Measurements from ENCODE around the gene ZSWIM3. TPM values are rescaled to one million over a fixed set of nuclear protein-coding genes. Genes with fewer than 3 reads are reported as not detected.

Gene ZSWIM3
- total and polyA plus RNA-seq, 7 donors, result 1.1 to 2.7 (median 1.5) TPM

DNA sequence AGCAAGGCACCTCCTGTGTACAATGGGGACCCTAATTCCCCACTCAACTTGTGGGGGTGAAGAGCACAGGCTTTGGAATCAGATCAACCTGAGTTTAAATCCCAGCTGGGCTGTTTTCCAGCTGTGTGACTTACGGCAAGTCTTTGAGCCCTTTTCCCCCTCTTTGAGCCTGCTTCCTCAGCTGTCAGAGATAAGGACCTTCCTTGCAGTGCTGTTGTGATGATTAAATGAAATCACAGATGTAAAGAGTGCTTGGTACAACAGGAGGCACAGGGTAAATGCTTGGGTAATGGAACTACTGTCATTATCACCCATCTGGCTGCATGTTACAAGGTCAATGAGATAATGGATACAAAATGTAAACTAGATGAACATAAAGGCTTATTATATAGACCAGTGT, 20.6 kb upstream of the ZSWIM3 start:
- TF ChIP-seq, protein P1, sequence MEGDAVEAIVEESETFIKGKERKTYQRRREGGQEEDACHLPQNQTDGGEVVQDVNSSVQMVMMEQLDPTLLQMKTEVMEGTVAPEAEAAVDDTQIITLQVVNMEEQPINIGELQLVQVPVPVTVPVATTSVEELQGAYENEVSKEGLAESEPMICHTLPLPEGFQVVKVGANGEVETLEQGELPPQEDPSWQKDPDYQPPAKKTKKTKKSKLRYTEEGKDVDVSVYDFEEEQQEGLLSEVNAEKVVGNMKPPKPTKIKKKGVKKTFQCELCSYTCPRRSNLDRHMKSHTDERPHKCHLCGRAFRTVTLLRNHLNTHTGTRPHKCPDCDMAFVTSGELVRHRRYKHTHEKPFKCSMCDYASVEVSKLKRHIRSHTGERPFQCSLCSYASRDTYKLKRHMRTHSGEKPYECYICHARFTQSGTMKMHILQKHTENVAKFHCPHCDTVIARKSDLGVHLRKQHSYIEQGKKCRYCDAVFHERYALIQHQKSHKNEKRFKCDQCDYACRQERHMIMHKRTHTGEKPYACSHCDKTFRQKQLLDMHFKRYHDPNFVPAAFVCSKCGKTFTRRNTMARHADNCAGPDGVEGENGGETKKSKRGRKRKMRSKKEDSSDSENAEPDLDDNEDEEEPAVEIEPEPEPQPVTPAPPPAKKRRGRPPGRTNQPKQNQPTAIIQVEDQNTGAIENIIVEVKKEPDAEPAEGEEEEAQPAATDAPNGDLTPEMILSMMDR (IDR thresholded peaks at IDR 0.05), result no peak
- Histone ChIP-seq H3K27ac (peak overlapping the region; percentile 98), H3K36me3 (ENCODE audit: insufficient read depth in 1 of 2, low read depth in 1 of 2) (peaks cover 0 to 50% of the 10 kb centered on the region in 2 donors), H3K9me3 (no peaks in the 10 kb centered on the region), H3K27me3 (ENCODE audit: insufficient read depth in 3 of 3, low read length in 2 of 3) (no peaks in the 10 kb centered on the region), H3K4me1 (peaks cover 49% of the 10 kb centered on the region), H3K4me3 (peak overlapping the region; percentile 68)
- no peak for ATAC-seq
- DNase-seq, result no peak
- intact Hi-C loops (cut with DNase I), result no loop called here
- WGBS, 3 donors, result 0 to 14% (median 3%) methylated on average over 1 of the region's 1 CpG

DNA sequence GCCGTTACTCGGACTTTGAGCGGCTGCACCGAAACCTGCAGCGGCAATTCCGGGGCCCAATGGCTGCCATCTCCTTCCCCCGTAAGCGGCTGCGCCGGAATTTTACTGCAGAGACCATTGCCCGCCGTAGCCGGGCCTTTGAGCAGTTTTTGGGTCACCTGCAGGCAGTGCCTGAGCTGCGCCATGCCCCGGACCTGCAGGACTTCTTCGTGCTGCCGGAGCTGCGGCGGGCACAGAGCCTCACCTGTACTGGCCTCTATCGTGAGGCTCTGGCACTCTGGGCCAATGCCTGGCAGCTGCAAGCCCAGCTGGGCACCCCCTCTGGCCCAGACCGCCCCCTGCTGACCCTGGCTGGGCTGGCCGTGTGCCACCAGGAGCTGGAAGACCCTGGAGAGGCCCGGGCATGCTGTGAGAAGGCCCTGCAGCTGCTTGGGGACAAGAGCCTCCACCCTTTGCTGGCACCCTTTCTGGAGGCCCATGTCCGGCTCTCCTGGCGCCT, 16.7 kb upstream of the ZSWIM3 start:
- H3K4me3 ChIP-seq, result no peak overlapping the region
- 67 to 77% (median 69%) methylated on average over 22 to 25 of the region's 25 CpGs for WGBS, 3 donors
- peak overlapping the region; percentile 67 for H3K27ac ChIP-seq
- TF ChIP-seq, protein P1 (IDR thresholded peaks at IDR 0.05), result no peak
- peaks cover 0 to 86% of the 10 kb centered on the region in 2 donors for H3K36me3 ChIP-seq (ENCODE audit: insufficient read depth in 1 of 2, low read depth in 1 of 2)
- DNase-seq, result peak in 1 of 2 donors; percentile 71
- peaks cover 41% of the 10 kb centered on the region for H3K4me1 ChIP-seq
- peak in 3 of 4 donors; percentile 4 to 24 (median 23) for ATAC-seq
- no peaks in the 10 kb centered on the region for H3K27me3 ChIP-seq (ENCODE audit: insufficient read depth in 3 of 3, low read length in 2 of 3)
- intact Hi-C loops (cut with DNase I), result loop anchor here in 1 of 2 donors (5.0 kb wide), 1 partner anchor 37 kb away; no protein-coding TSS in a partner anchor
- no peaks in the 10 kb centered on the region for H3K9me3 ChIP-seq

DNA sequence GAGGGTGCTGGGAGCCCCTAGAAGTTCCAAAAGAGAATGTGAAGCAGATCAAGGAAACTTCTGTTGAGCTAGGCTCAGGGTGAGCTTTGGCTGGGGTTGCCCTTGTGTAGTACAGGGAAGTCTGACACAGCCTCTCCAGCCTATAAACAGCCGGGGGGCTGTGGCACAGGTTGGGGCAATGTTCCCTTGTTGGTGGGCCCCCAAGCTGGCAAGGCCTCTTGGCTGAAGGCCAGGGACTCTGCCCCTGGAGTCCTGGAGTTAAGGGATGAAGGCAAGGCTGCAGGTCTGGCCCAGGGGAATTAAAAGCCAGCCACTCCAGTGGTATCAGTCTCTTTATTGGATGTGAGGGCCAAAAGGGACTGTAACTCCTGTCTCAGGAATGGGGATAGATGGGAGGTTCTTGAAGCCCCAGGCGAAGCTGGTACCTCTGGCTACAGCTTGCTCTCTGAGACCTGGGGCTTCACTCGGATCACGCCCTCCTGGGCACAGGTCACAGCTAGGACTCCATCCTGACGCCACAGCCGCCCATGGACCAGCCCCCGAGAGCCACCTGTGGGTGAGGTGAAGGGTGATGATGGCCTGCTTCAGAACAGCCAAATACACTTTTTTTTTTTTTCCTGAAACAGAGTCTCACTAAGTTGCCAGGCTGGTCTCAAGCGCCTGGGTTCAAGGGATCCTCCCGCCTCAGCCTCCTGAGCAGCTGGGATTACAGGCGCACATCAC, 15.8 kb upstream of the ZSWIM3 start:
- intact Hi-C loops (cut with DNase I), result loop anchor here in 1 of 2 donors (5.0 kb wide), 1 partner anchor 36 kb away; no protein-coding TSS in a partner anchor
- DNase-seq (no peak), ATAC-seq (peak in 1 of 4 donors; percentile 8)
- no peaks in the 10 kb centered on the region for H3K27me3 ChIP-seq (ENCODE audit: insufficient read depth in 3 of 3, low read length in 2 of 3)
- 83 to 90% (median 84%) methylated on average over 6 to 10 of the region's 10 CpGs for WGBS, 3 donors
- TF ChIP-seq, protein P1 (IDR thresholded peaks at IDR 0.05), result no peak
- H3K27ac ChIP-seq, result peak overlapping the region; percentile 67
- H3K36me3 ChIP-seq (ENCODE audit: insufficient read depth in 1 of 2, low read depth in 1 of 2), result peaks cover 0 to 94% of the 10 kb centered on the region in 2 donors
- H3K4me1 ChIP-seq, result peaks cover 39% of the 10 kb centered on the region
- H3K9me3 ChIP-seq, result no peaks in the 10 kb centered on the region
- no peak overlapping the region for H3K4me3 ChIP-seq

DNA sequence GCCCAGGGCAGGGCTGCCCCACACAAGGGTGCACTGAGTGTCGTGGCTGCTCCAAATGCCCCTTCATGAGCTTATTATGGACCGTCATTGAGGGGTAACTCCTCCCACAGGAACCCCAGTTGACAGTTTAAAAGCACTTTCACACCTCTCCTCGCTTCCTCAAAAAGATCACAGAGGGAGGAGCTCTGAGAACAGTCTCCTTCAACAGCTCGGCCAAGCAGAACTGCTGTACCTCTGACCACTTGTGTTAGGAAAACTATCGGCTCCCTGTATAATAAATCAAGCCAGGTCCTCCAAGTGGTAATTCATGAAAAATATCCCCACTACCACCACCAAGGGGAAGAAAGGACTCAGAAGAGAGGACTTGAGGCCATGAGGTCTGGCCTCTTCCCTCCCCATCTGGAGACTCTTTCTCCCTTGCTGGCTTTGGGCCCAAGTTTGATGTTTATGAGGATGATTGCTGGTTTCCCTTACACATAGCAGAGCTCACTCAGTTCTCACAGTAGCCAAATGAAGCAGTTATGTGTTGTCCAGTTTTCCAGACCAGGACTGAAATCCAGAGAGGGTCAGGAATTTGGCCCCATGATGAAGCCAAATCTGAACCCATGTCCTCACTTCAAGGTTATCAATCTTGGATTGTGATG, 15.1 kb upstream of the ZSWIM3 start:
- intact Hi-C loops (cut with DNase I), result loop anchor here in 1 of 2 donors (5.0 kb wide), 1 partner anchor 35 kb away; no protein-coding TSS in a partner anchor
- TF ChIP-seq, protein P1 (IDR thresholded peaks at IDR 0.05), result no peak
- 20 to 59% (median 30%) methylated on average over 5 of the region's 5 CpGs for WGBS, 3 donors
- Histone ChIP-seq H3K36me3 (ENCODE audit: insufficient read depth in 1 of 2, low read depth in 1 of 2) (peaks cover 0 to 96% of the 10 kb centered on the region in 2 donors), H3K27me3 (ENCODE audit: insufficient read depth in 3 of 3, low read length in 2 of 3) (no peaks in the 10 kb centered on the region), H3K27ac (peak overlapping the region; percentile 67), H3K4me1 (peaks cover 36% of the 10 kb centered on the region), H3K9me3 (no peaks in the 10 kb centered on the region), H3K4me3 (no peak overlapping the region)
- no peak for DNase-seq
- peak; percentile 19 to 60 (median 42) for ATAC-seq
